ENCODE results near the gene CSF1R. TPM values are rescaled to one million over a fixed set of nuclear protein-coding genes. Genes with fewer than 3 reads are reported as not detected.
A peak's percentile ranks its signal among the peaks of the same experiment; 100 is the strongest.

Gene CSF1R
- total and polyA plus RNA-seq, 7 donors = 1.2 to 20.0 (median 4.2) TPM

GRCh38 chr5:150068071-150068470 lies 18.3 kb downstream of the CSF1R start:
- H3K4me3 ChIP-seq = no peak overlapping the region
- intact Hi-C loops (cut with DNase I) = no loop called here
- H3K9me3 ChIP-seq = no peaks in the 10 kb centered on the region
- 93 to 98% (median 97%) methylated on average over 6 of the region's 6 CpGs for WGBS, 3 donors
- H3K27ac ChIP-seq = no peak overlapping the region
- H3K4me1 ChIP-seq = no peaks in the 10 kb centered on the region
- DNase-seq = peak in 1 of 2 donors; percentile 36
- H3K36me3 ChIP-seq (ENCODE audit: insufficient read depth in 1 of 2, low read depth in 1 of 2) = no peaks in the 10 kb centered on the region
- H3K27me3 ChIP-seq (ENCODE audit: insufficient read depth in 3 of 3, low read length in 2 of 3) = no peaks in the 10 kb centered on the region
- no peak for ATAC-seq
- TF ChIP-seq CTCF (IDR thresholded peaks at IDR 0.05) = no peak

GRCh38 chr5:150067405-150067960 lies 18.9 kb downstream of the CSF1R start:
- TF ChIP-seq CTCF (IDR thresholded peaks at IDR 0.05) = no peak
- no peaks in the 10 kb centered on the region for H3K9me3 ChIP-seq
- no peaks in the 10 kb centered on the region for H3K4me1 ChIP-seq
- DNase-seq = peak in 1 of 2 donors; percentile 30
- H3K4me3 ChIP-seq = no peak overlapping the region
- intact Hi-C loops (cut with DNase I) = no loop called here
- 87 to 94% (median 91%) methylated on average over 6 of the region's 6 CpGs for WGBS, 3 donors
- ATAC-seq = no peak
- no peak overlapping the region for H3K27ac ChIP-seq
- H3K36me3 ChIP-seq (ENCODE audit: insufficient read depth in 1 of 2, low read depth in 1 of 2) = no peaks in the 10 kb centered on the region
- no peaks in the 10 kb centered on the region for H3K27me3 ChIP-seq (ENCODE audit: insufficient read depth in 3 of 3, low read length in 2 of 3)

- 87 to 90% (median 88%) methylated on average over 2 of the region's 2 CpGs for WGBS, 3 donors
- Histone ChIP-seq H3K9me3 (no peaks in the 10 kb centered on the region), H3K4me1 (no peaks in the 10 kb centered on the region), H3K27me3 (ENCODE audit: insufficient read depth in 3 of 3, low read length in 2 of 3) (no peaks in the 10 kb centered on the region), H3K36me3 (ENCODE audit: insufficient read depth in 1 of 2, low read depth in 1 of 2) (no peaks in the 10 kb centered on the region), H3K27ac (no peak overlapping the region), H3K4me3 (no peak overlapping the region)
- peak in 1 of 2 donors; percentile 49 for DNase-seq
- ATAC-seq = no peak
- intact Hi-C loops (cut with DNase I) = no loop called here
- TF ChIP-seq CTCF (IDR thresholded peaks at IDR 0.05) = no peak
These were observed 19.4 kb downstream of the CSF1R start for GRCh38 chr5:150066901-150067396.

- intact Hi-C loops (cut with DNase I) = no loop called here
- DNase-seq (peak in 1 of 2 donors; percentile 23), ATAC-seq (no peak)
- H3K27me3 ChIP-seq (ENCODE audit: insufficient read depth in 3 of 3, low read length in 2 of 3) = no peaks in the 10 kb centered on the region
- no peak for TF ChIP-seq CTCF (IDR thresholded peaks at IDR 0.05)
- H3K36me3 ChIP-seq (ENCODE audit: insufficient read depth in 1 of 2, low read depth in 1 of 2) = no peaks in the 10 kb centered on the region
- no peak overlapping the region for H3K4me3 ChIP-seq
- 82 to 94% (median 94%) methylated on average over 5 of the region's 5 CpGs for WGBS, 3 donors
- no peaks in the 10 kb centered on the region for H3K9me3 ChIP-seq
- no peak overlapping the region for H3K27ac ChIP-seq
- H3K4me1 ChIP-seq = no peaks in the 10 kb centered on the region
These were observed 19.9 kb downstream of the CSF1R start for GRCh38 chr5:150066436-150066835.

- Histone ChIP-seq H3K4me3 (no peak overlapping the region), H3K27ac (no peak overlapping the region), H3K36me3 (ENCODE audit: insufficient read depth in 1 of 2, low read depth in 1 of 2) (no peaks in the 10 kb centered on the region), H3K4me1 (no peaks in the 10 kb centered on the region), H3K27me3 (ENCODE audit: insufficient read depth in 3 of 3, low read length in 2 of 3) (no peaks in the 10 kb centered on the region), H3K9me3 (no peaks in the 10 kb centered on the region)
- DNase-seq (peak; percentile 46 to 58), ATAC-seq (peak in 2 of 4 donors; percentile 26 to 33)
- TF ChIP-seq CTCF (IDR thresholded peaks at IDR 0.05) = no peak
- 57 to 84% (median 67%) methylated on average over 10 of the region's 10 CpGs for WGBS, 3 donors
- intact Hi-C loops (cut with DNase I) = no loop called here
These were observed 20.5 kb downstream of the CSF1R start for GRCh38 chr5:150065886-150066285.

All from psoas muscle (tissue), 8 donors.